Spleen (tissue), 7 donors: ENCODE measurements around the gene PNKD.
"Not testable (repeated sequence)": the region's sequence is repeated elsewhere in the genome, so short reads cannot be mapped to it uniquely, and the experiment has no call there.

Experiments used
- CTCF ChIP-seq, 11 experiments: fragments of 200-600 bp in 7 of 11; fragments of 450-650 bp in 4 of 11; sonication (generic) in 4 of 11; IDR thresholded peaks in 8 of 11; conservative IDR thresholded peaks in 3 of 11; 1 replicate in 7 of 11; 2 replicates in 4 of 11; pipeline versions ENCODE4 v1.4.0 to v1.8.0; 2016 to 2021; ENCODE audit warnings: antibody characterized with exemption in 11 of 11, inconsistent platforms in 4 of 11, mild to moderate bottlenecking in 1 of 11
- POLR2A ChIP-seq, 3 donors: fragments of 450-650 bp; IDR thresholded peaks; one replicate each; pipeline ENCODE4 v1.5.1; 2017; ENCODE audit warnings: antibody characterized with exemption in 3 of 3, mild to moderate bottlenecking in 1 of 3
- POLR2AphosphoS5 ChIP-seq, 3 donors: sonication (generic); formaldehyde crosslinking; IDR thresholded peaks; one replicate each; pipeline ENCODE4 v1.5.1; 2017; ENCODE audit warnings: antibody characterized with exemption in 3 of 3
- donor health status: DM: no; HTN: no; CAD: no; lungs with moderate emphysema.
- donor health status: DM: no; HTN: no; CAD: no.
- donor health status: DM: no; HTN: no; CAD: no.

GRCh38 chr2:218314764-218315163 is 44.4 kb downstream of the PNKD start:
- not testable (repeated sequence) for TF ChIP-seq CTCF (IDR thresholded peaks at IDR 0.05 in 8 of 11, conservative IDR thresholded peaks at IDR 0.05 in 3 of 11); POLR2A (IDR thresholded peaks at IDR 0.05); POLR2AphosphoS5 (IDR thresholded peaks at IDR 0.05)
